Fibroblast of lung (primary cell): ENCODE data around the gene MCFD2. TPM values are rescaled to one million over a fixed set of nuclear protein-coding genes. Genes with fewer than 3 reads are reported as not detected.

Experiments
- DNase-seq, 2 donors: peaks; one replicate each; pipeline versions ENCODE4 v3.0.0 to v3.0.0-alpha.2; 2010; ENCODE audit warnings: low read depth in 2 of 2
- H2AFZ ChIP-seq: 2 replicates; pipeline ENCODE4 v1.5.1; 2012; ENCODE audit warnings: low read length, control low read depth, inconsistent platforms
- H3K27ac ChIP-seq: 2 replicates; pipeline ENCODE4 v1.5.1; 2011; ENCODE audit warnings: low read length, control low read depth; ENCODE audit not compliant: insufficient read depth
- H3K27me3 ChIP-seq: 2 replicates; pipeline ENCODE4 v1.5.1; 2011; ENCODE audit warnings: mild to moderate bottlenecking, low read length; ENCODE audit not compliant: control insufficient read depth, insufficient read depth
- H3K36me3 ChIP-seq: 2 replicates; pipeline ENCODE4 v1.5.1; 2011; ENCODE audit warnings: low read length; ENCODE audit not compliant: control insufficient read depth, insufficient read depth
- H3K4me1 ChIP-seq: 2 replicates; pipeline ENCODE4 v1.5.1; 2011; ENCODE audit warnings: low read length; ENCODE audit not compliant: control insufficient read depth, insufficient read depth; ENCODE audit errors: extremely low read depth
- H3K4me2 ChIP-seq: 2 replicates; pipeline ENCODE4 v1.5.1; 2011; ENCODE audit warnings: low read length, control low read depth; ENCODE audit not compliant: insufficient read depth; ENCODE audit errors: extremely low read depth
- H3K4me3 ChIP-seq, 4 experiments: fragments of 200-600 bp in 1 of 4; sonication (generic) in 1 of 4; replicated peaks in 1 of 4; 2 replicates each; pipeline ENCODE4 v1.5.1; 2011 to 2016; ENCODE audit warnings: low read length in 4 of 4, low read depth in 3 of 4, mild to moderate bottlenecking in 3 of 4, control low read depth in 2 of 4, inconsistent platforms in 1 of 4, mixed read lengths in 1 of 4; ENCODE audit not compliant: insufficient read depth in 1 of 4; ENCODE audit errors: control extremely low read depth in 1 of 4
- H3K79me2 ChIP-seq: 2 replicates; pipeline ENCODE4 v1.5.1; 2012; ENCODE audit warnings: mild to moderate bottlenecking, low read length, inconsistent platforms; ENCODE audit not compliant: control insufficient read depth, insufficient read depth
- H3K9ac ChIP-seq: 2 replicates; pipeline ENCODE4 v1.5.1; 2011; ENCODE audit warnings: mild to moderate bottlenecking, low read length, control low read depth; ENCODE audit not compliant: insufficient read depth
- H3K9me3 ChIP-seq: 2 replicates; pipeline ENCODE4 v1.5.1; 2012; ENCODE audit warnings: low read depth, low read length; ENCODE audit not compliant: control insufficient read depth, insufficient read depth
- H4K20me1 ChIP-seq: 2 replicates; pipeline ENCODE4 v1.5.1; 2011; ENCODE audit warnings: low read length; ENCODE audit not compliant: control insufficient read depth, insufficient read depth; ENCODE audit errors: extremely low read depth
- EZH2 ChIP-seq: IDR thresholded peaks from 2 replicates; pipeline ENCODE4 v1.5.1; 2012; ENCODE audit warnings: low read length, control low read depth, mild to moderate bottlenecking; ENCODE audit errors: missing control alignments
- polyA plus RNA-seq, 2 donors: library from polyadenylated mRNA; depleted of rRNA in 1 of 2; stranded (reverse) in 1 of 2; unstranded in 1 of 2; fragments of >200 nt; gene quantifications; 2 replicates each; pipeline ENCODE4 v1.2.1, GENCODE V29; 2011 to 2012; ENCODE audit warnings: missing spikeins in 1 of 2
- total RNA-seq: library from RNA; depleted of rRNA; stranded (reverse); fragments of >200 nt; gene quantifications from 2 replicates; pipeline ENCODE4 v1.2.1, GENCODE V29; 2014
- TF ChIP-seq, protein P1 (sequence below), 2 donors: IDR thresholded peaks in 1 of 2; conservative IDR thresholded peaks in 1 of 2; 1 replicate in 1 of 2; 2 replicates in 1 of 2; pipeline ENCODE4 v1.5.1; 2011 to 2012; ENCODE audit warnings: low read length in 2 of 2, control low read depth in 1 of 2, inconsistent platforms in 1 of 2, low read depth in 1 of 2, mild to moderate bottlenecking in 1 of 2

Gene MCFD2
- total and polyA plus RNA-seq, 2 donors (not counting 1 experiment from before 2014, with no cell fraction given): 151 to 328 TPM

DNA sequence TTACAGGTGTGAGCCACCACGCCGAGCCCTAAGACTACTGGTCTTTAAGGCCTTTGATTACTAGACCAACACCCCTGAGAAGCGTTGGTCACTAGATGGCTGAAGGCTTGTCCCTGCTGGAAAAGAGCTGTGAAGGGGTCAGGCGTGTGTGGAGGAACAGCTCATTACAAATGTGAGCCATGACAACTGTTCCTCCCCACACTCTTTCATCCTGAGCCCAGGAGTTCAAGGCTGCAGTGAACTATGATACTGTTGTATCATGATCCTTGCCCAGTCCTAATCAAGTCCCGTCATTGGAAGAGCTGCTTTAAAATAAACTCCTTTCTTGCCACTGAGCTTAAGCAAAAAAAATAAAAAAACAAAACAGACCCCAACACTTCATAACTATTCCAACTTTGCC, 19.5 kb upstream of the MCFD2 start:
- Histone ChIP-seq H3K36me3 (no peaks in the 10 kb centered on the region), H3K4me2 (no peak overlapping the region), H3K27ac (no peak overlapping the region), H3K27me3 (no peaks in the 10 kb centered on the region), H3K9ac (no peak overlapping the region), H4K20me1 (no peaks in the 10 kb centered on the region), H2AFZ (no peak overlapping the region), H3K9me3 (no peaks in the 10 kb centered on the region), H3K79me2 (no peaks in the 10 kb centered on the region), H3K4me1 (peaks cover 8% of the 10 kb centered on the region), H3K4me3 (no peak overlapping the region)
- no peak for DNase-seq
- TF ChIP-seq, protein P1, sequence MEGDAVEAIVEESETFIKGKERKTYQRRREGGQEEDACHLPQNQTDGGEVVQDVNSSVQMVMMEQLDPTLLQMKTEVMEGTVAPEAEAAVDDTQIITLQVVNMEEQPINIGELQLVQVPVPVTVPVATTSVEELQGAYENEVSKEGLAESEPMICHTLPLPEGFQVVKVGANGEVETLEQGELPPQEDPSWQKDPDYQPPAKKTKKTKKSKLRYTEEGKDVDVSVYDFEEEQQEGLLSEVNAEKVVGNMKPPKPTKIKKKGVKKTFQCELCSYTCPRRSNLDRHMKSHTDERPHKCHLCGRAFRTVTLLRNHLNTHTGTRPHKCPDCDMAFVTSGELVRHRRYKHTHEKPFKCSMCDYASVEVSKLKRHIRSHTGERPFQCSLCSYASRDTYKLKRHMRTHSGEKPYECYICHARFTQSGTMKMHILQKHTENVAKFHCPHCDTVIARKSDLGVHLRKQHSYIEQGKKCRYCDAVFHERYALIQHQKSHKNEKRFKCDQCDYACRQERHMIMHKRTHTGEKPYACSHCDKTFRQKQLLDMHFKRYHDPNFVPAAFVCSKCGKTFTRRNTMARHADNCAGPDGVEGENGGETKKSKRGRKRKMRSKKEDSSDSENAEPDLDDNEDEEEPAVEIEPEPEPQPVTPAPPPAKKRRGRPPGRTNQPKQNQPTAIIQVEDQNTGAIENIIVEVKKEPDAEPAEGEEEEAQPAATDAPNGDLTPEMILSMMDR (conservative IDR thresholded peaks at IDR 0.05 in 1 of 2, IDR thresholded peaks at IDR 0.05 in 1 of 2; ENCODE audit: low read depth in 1 of 2, low read length in 2 of 2): no peak
- TF ChIP-seq EZH2: no peak

DNA sequence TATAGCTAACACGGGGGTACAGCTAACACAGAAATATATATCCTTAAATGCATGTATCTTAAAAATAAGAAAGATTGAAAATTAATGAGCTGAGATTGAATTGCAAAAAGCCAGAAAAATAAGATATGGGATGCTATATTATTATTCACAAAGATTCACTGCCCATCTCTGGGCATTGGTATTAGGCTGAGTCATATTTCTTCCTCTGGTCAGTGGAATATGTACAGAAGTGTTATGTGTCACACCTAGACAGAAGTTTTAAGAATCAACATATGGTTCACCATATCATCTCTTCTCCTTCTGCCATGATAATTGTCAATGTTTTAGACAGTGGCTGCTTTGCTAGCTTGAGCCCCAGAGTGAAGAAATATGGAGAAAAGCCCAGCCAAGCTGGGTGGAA, 14.0 kb upstream of the MCFD2 start:
- TF ChIP-seq EZH2: no peak
- TF ChIP-seq, protein P1 (conservative IDR thresholded peaks at IDR 0.05 in 1 of 2, IDR thresholded peaks at IDR 0.05 in 1 of 2; ENCODE audit: low read depth in 1 of 2, low read length in 2 of 2): no peak
- no peaks in the 10 kb centered on the region for H3K27me3 ChIP-seq
- H3K79me2 ChIP-seq: no peaks in the 10 kb centered on the region
- no peaks in the 10 kb centered on the region for H3K9me3 ChIP-seq
- no peak overlapping the region for H3K4me2 ChIP-seq
- no peak overlapping the region for H2AFZ ChIP-seq
- no peak for DNase-seq
- no peak overlapping the region for H3K4me3 ChIP-seq
- no peak overlapping the region for H3K9ac ChIP-seq
- no peaks in the 10 kb centered on the region for H4K20me1 ChIP-seq
- H3K36me3 ChIP-seq: no peaks in the 10 kb centered on the region
- no peak overlapping the region for H3K27ac ChIP-seq
- no peaks in the 10 kb centered on the region for H3K4me1 ChIP-seq

DNA sequence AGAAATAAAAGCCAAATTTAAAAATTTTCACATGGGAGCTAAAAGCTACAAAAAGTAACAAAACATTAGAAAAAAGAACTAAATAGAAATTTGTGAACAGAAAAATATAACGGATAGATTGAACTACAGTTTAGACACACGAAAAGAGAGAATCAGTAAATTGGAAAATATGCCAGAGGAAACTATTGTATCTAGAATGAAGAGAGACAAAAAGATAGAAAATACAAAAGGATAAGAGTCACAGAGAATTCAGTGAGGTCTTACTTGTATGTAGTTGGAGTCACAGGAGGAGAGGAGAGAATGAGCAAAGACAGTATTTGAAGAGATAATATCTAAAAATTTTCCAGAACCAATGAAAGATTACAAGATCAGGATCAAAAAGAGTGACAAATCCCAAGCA, 11.3 kb upstream of the MCFD2 start:
- Histone ChIP-seq H3K36me3 (no peaks in the 10 kb centered on the region), H3K79me2 (no peaks in the 10 kb centered on the region), H3K27me3 (no peaks in the 10 kb centered on the region), H3K4me2 (no peak overlapping the region), H3K4me1 (no peaks in the 10 kb centered on the region), H3K4me3 (no peak overlapping the region), H3K9me3 (no peaks in the 10 kb centered on the region), H3K9ac (no peak overlapping the region), H3K27ac (no peak overlapping the region), H2AFZ (no peak overlapping the region), H4K20me1 (no peaks in the 10 kb centered on the region)
- TF ChIP-seq, protein P1 (conservative IDR thresholded peaks at IDR 0.05 in 1 of 2, IDR thresholded peaks at IDR 0.05 in 1 of 2; ENCODE audit: low read depth in 1 of 2, low read length in 2 of 2): no peak
- no peak for TF ChIP-seq EZH2
- DNase-seq: no peak
